Spinal cord (tissue), 10 donors: ENCODE data around the gene LSM10. TPM values are rescaled to one million over a fixed set of nuclear protein-coding genes. Genes with fewer than 3 reads are reported as not detected.

Experiments
- DNase-seq, 6 donors: peaks; one replicate each; pipeline versions ENCODE4 v3.0.0 to v3.0.0-alpha.2; 2013 to 2015; ENCODE audit warnings: low spot score in 6 of 6, low read depth in 4 of 6
- H3K27ac ChIP-seq: one replicate; pipeline ENCODE4 v1.5.1; 2013; ENCODE audit warnings: low read depth, low read length, control low read depth
- H3K27me3 ChIP-seq: one replicate; pipeline ENCODE4 v1.6.1; 2013; ENCODE audit warnings: low read length; ENCODE audit not compliant: control insufficient read depth, insufficient read depth
- H3K36me3 ChIP-seq: one replicate; pipeline ENCODE4 v1.6.1; 2013; ENCODE audit warnings: low read length; ENCODE audit not compliant: control insufficient read depth, insufficient read depth
- H3K4me1 ChIP-seq: one replicate; pipeline ENCODE4 v1.6.1; 2013; ENCODE audit warnings: low read length; ENCODE audit not compliant: control insufficient read depth, insufficient read depth
- H3K4me3 ChIP-seq: one replicate; pipeline ENCODE4 v1.5.1; 2013; ENCODE audit warnings: low read depth, low read length, control low read depth
- H3K9me3 ChIP-seq: one replicate; pipeline ENCODE4 v1.6.1; 2013; ENCODE audit warnings: low read length; ENCODE audit not compliant: control insufficient read depth, insufficient read depth
- WGBS: methylation state at CpG from one replicate; pipeline ENCODE4 v1.1.5; 2013; ENCODE audit warnings: missing lambda C conversion rate; ENCODE audit not compliant: insufficient coverage; 5-methylcytosine and 5-hydroxymethylcytosine counted together
- polyA plus RNA-seq, 2 donors: library from polyadenylated mRNA; unstranded; fragments of 120-200 nt; gene quantifications; one replicate each; pipeline ENCODE4 v1.2.1, GENCODE V29; 2013; ENCODE audit not compliant: insufficient read length in 2 of 2
- small RNA-seq: library from RNA; depleted of rRNA; stranded (forward); fragments of <200 nt; gene quantifications from one replicate; pipeline ENCODE3, GENCODE V24; 2014; ENCODE audit warnings: low replicate concordance
- total RNA-seq, 2 donors: library from RNA; depleted of rRNA in 1 of 2; stranded (reverse); fragments of 120-200 nt in 1 of 2; fragments of >200 nt in 1 of 2; gene quantifications; one replicate each; pipeline versions ENCODE4 v1.2.3 to v1.2.4, GENCODE V29; 2013 to 2014
- donor health status: healthy.

Gene LSM10
- total and polyA plus RNA-seq, 4 donors, result 7.6 to 56.5 (median 27.8) TPM

DNA sequence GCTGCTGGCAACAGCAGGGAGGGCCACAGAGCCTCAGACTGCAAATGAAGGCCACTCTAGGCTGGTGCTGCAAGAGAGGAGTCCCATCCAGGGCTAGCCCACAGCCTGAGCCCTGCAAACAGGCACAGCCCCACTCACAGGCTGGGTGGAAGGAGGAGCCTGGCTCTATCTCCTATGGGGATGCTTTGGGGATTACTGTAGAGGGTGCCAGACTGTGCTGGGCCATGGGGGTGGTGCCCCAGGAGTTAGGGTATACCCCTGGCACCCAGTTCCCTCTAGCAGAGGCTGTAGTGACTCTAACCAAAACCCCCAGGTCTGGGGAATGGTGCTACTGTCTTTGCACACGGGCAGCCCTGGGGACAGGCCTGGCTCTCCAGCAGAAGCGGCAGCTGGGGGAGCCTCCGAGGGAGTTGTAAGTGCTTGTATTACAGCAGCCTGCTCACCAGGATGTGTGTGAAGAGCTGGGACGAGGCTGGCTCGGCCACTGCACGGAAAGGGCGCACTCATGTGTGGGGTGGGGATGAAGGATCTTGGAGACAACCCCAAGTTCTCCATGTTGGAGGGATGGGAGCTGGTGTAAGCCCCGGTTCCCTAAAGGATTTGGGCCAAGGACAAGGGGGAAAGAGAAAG is 50.9 kb downstream of the LSM10 start:
- peaks cover 88% of the 10 kb centered on the region for H3K36me3 ChIP-seq
- WGBS, result 86% methylated on average over 8 of the region's 8 CpGs
- no peaks in the 10 kb centered on the region for H3K9me3 ChIP-seq
- no peaks in the 10 kb centered on the region for H3K27me3 ChIP-seq
- H3K4me3 ChIP-seq, result no peak overlapping the region
- no peak overlapping the region for H3K27ac ChIP-seq
- H3K4me1 ChIP-seq, result peaks cover 27% of the 10 kb centered on the region
- DNase-seq, result no peak

DNA sequence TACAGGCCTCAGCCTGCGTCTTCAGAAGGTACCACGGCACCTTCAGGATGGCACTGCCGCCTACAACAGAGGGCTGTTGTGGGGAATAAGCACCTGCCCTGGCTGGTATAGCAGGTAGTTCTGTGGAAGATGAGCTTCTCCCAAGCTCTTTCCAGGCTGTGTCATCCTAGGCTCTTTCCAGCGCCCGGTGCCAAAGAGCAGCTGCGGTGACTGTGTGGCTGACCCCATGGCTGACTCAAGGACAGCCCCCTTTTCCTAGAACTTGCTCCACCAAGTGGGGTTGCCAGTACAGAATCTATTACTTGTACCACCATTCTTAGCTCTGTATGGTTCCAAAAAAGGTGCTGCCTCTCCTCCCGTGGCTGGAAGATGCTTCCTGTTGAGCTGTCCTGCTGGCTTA is 52.4 kb downstream of the LSM10 start:
- 95% methylated on average over 7 of the region's 7 CpGs for WGBS
- H3K9me3 ChIP-seq, result no peaks in the 10 kb centered on the region
- DNase-seq, result no peak
- H3K27me3 ChIP-seq, result no peaks in the 10 kb centered on the region
- H3K4me1 ChIP-seq, result peaks cover 12% of the 10 kb centered on the region
- H3K4me3 ChIP-seq, result no peak overlapping the region
- no peak overlapping the region for H3K27ac ChIP-seq
- H3K36me3 ChIP-seq, result peaks cover 97% of the 10 kb centered on the region

DNA sequence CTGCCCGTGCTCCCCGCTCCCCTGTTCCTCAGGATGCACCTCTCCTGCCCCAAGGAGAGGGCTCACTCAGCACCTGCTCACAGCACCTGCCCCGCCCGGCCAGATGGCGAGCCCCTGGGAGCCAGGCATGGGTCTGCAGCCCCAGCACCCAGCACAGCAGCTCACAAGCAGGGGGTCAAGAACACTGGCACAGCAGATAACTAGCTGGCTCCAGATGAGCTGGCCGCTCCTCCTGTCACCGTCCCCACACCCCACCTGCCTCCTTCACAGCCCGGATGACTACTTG is 53.4 kb downstream of the LSM10 start:
- Histone ChIP-seq H3K4me3 (no peak overlapping the region), H3K36me3 (peaks cover 97% of the 10 kb centered on the region), H3K4me1 (peaks cover 10% of the 10 kb centered on the region), H3K27me3 (no peaks in the 10 kb centered on the region), H3K27ac (no peak overlapping the region), H3K9me3 (no peaks in the 10 kb centered on the region)
- 91% methylated on average over 8 of the region's 8 CpGs for WGBS
- no peak for DNase-seq

DNA sequence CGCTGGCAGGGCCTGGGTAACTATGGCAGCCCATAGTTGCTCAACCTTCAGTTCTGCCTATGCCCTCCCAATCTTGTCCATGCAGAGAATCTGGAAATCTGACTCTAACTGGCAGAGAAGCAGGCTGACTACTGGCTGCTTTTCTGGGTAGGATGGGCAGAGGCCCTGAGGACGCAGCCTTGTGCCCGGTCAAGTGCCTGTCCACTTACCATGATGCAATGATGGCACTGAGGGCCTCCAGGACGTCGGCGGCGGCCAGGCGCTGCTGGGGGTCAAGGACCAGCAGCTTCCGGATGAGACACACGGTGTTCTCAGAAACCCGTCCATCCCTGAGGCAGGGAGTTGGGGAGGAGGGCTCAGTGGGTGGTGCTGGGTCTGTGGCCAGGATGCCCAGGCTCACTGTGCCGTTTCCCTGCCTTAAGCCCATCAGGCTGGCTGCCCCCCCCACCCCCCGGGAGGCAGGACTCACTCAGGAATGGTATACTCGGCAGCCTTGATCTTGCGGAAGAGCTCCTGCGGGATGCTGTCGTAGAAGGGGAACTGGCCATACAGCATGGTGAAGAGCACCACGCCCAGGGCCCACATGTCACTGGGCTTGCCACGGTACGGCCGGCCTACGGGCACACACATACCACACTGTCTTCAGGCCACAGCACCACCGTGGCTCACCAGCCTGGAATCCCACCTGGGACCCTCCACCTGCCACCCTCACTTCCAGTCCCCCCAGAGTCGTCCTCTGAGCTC is 53.9 kb downstream of the LSM10 start:
- no peak for DNase-seq
- 95% methylated on average over 22 of the region's 24 CpGs for WGBS
- H3K4me3 ChIP-seq, result no peak overlapping the region
- H3K27me3 ChIP-seq, result no peaks in the 10 kb centered on the region
- H3K4me1 ChIP-seq, result peaks cover 14% of the 10 kb centered on the region
- no peak overlapping the region for H3K27ac ChIP-seq
- peaks cover 95% of the 10 kb centered on the region for H3K36me3 ChIP-seq
- no peaks in the 10 kb centered on the region for H3K9me3 ChIP-seq

Small RNA genes lying within 50 kb of the gene (small RNA-seq; reads per million reads assigned to genes)
- gene RNU4-27P, result 0.06 reads per million
- 0.61 reads per million, percentile 64 among the genes with 10 or more reads in this experiment for gene SNORA63C

Other genes with a start within 250 kb of the LSM10 start
- gene TRAPPC3, start 248.4 kb downstream of the LSM10 start, total RNA-seq, result 10 to 100 TPM; 59.7 to 82.6 TPM
- gene TRAPPC3, start 248.4 kb downstream of the LSM10 start, polyA plus RNA-seq, result 10 to 100 TPM; 79.2 to 83.4 TPM
- gene MAP7D1, start 241.7 kb downstream of the LSM10 start, total RNA-seq, result 10 to 100 TPM; 52.4 to 64.5 TPM
- 100 to 1,000 TPM; 183 to 209 TPM for gene MAP7D1, start 241.7 kb downstream of the LSM10 start, polyA plus RNA-seq
- 10 to 100 TPM; 69.1 to 71.7 TPM for gene THRAP3, start 173.5 kb downstream of the LSM10 start, total RNA-seq
- 10 to 100 TPM; 84.0 to 88.5 TPM for gene THRAP3, start 173.5 kb downstream of the LSM10 start, polyA plus RNA-seq
- 1 to 10 TPM; 2.5 to 6.9 TPM for gene SH3D21, start 91.5 kb downstream of the LSM10 start, total RNA-seq
- 10 to 100 TPM in 1 of 2 donors, 1 to 10 TPM in 1; 8.0 to 10.7 TPM for gene SH3D21, start 91.5 kb downstream of the LSM10 start, polyA plus RNA-seq
- 10 to 100 TPM in 1 of 2 donors, 1 to 10 TPM in 1; 8.0 to 67.6 TPM for gene EVA1B, start 74.3 kb downstream of the LSM10 start, total RNA-seq
- 10 to 100 TPM; 21.4 to 28.5 TPM for gene EVA1B, start 74.3 kb downstream of the LSM10 start, polyA plus RNA-seq
- gene STK40, start 12.0 kb downstream of the LSM10 start, total RNA-seq, result 10 to 100 TPM; 11.2 to 20.1 TPM
- gene STK40, start 12.0 kb downstream of the LSM10 start, polyA plus RNA-seq, result 10 to 100 TPM; 36.5 to 37.5 TPM
- 10 to 100 TPM; 21.5 to 27.9 TPM for gene OSCP1, start 52.5 kb upstream of the LSM10 start, total RNA-seq
- gene OSCP1, start 52.5 kb upstream of the LSM10 start, polyA plus RNA-seq, result 10 to 100 TPM; 20.0 to 23.8 TPM
- gene MRPS15, start 66.5 kb upstream of the LSM10 start, total RNA-seq, result 10 to 100 TPM; 24.7 to 47.4 TPM
- gene MRPS15, start 66.5 kb upstream of the LSM10 start, polyA plus RNA-seq, result 10 to 100 TPM; 57.7 to 59.7 TPM
- 10 to 100 TPM in 1 of 2 donors, 1 to 10 TPM in 1; 6.8 to 19.7 TPM for gene CSF3R, start 85.0 kb upstream of the LSM10 start, total RNA-seq
- gene CSF3R, start 85.0 kb upstream of the LSM10 start, polyA plus RNA-seq, result 10 to 100 TPM; 14.5 to 16.6 TPM